Ishikawa (cell line): Measurements from ENCODE around the gene RBM19.

Experiments
- CEBPB ChIP-seq: IDR thresholded peaks from 2 replicates; pipeline ENCODE4 v1.6.1; 2012
- CREB1 ChIP-seq: IDR thresholded peaks from 2 replicates; pipeline ENCODE4 v1.6.1; 2012; ENCODE audit warnings: low read depth
- EGR1 ChIP-seq: IDR thresholded peaks from 2 replicates; pipeline ENCODE4 v1.6.1; 2012
- EP300 ChIP-seq: IDR thresholded peaks from 2 replicates; pipeline ENCODE4 v1.6.1; 2012; ENCODE audit warnings: borderline replicate concordance
- FOXM1 ChIP-seq: IDR thresholded peaks from 2 replicates; pipeline ENCODE4 v1.6.1; 2012; ENCODE audit warnings: low read depth, borderline replicate concordance
- NFIC ChIP-seq: IDR thresholded peaks from 2 replicates; pipeline ENCODE4 v1.6.1; 2012
- RAD21 ChIP-seq: IDR thresholded peaks from 2 replicates; pipeline ENCODE4 v1.6.1; 2012; ENCODE audit warnings: low read depth
- REST ChIP-seq: IDR thresholded peaks from 2 replicates; pipeline ENCODE4 v1.6.1; 2012; ENCODE audit warnings: low read depth, mild to moderate bottlenecking
- TAF1 ChIP-seq: IDR thresholded peaks from 2 replicates; pipeline ENCODE4 v1.6.1; 2012; ENCODE audit warnings: low read depth, mild to moderate bottlenecking
- TCF12 ChIP-seq: IDR thresholded peaks from 2 replicates; pipeline ENCODE4 v1.6.1; 2012; ENCODE audit warnings: low read depth
- TEAD4 ChIP-seq: IDR thresholded peaks from 2 replicates; pipeline ENCODE4 v1.6.1; 2012
- USF1 ChIP-seq: IDR thresholded peaks from 2 replicates; pipeline ENCODE4 v1.6.1; 2012
- YY1 ChIP-seq: IDR thresholded peaks from 2 replicates; pipeline ENCODE4 v1.6.1; 2012; ENCODE audit warnings: low read depth
- ZBTB7A ChIP-seq: IDR thresholded peaks from 2 replicates; pipeline ENCODE4 v1.6.1; 2012; ENCODE audit warnings: low read depth
- TF ChIP-seq, protein P1 (sequence below): IDR thresholded peaks from 2 replicates; pipeline ENCODE4 v1.6.1; 2012

The RBM19 gene

GRCh38 chr12:113955109-113955970 is 10.8 kb downstream of the RBM19 start:
- TF ChIP-seq TEAD4 = no peak
- no peak for TF ChIP-seq TAF1
- TF ChIP-seq ZBTB7A = no peak
- no peak for TF ChIP-seq EP300
- TF ChIP-seq, protein P1, sequence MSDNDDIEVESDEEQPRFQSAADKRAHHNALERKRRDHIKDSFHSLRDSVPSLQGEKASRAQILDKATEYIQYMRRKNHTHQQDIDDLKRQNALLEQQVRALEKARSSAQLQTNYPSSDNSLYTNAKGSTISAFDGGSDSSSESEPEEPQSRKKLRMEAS = no peak
- no peak for TF ChIP-seq YY1
- no peak for TF ChIP-seq FOXM1
- TF ChIP-seq TCF12 = no peak
- no peak for TF ChIP-seq USF1
- TF ChIP-seq EGR1 = no peak
- TF ChIP-seq CREB1 = no peak
- TF ChIP-seq REST = no peak

DNA sequence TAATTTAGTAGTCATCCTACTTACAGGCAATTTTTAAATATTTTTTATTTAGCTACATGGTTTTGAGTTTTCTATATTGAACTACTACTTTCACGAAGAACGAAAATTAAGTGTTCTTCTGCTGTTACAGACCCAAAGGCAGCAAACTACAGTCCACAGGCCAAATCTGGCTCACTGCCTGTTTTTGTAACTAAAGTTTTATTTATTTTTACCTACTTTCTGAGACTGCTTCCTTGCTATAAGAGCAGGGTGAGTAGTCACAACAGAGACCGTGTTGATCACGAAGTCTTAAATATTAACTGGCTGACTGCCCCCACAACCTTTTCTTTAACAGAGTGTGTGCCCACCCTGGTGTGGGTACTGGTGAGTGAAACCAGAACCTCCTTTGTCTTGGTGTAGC is 11.6 kb downstream of the RBM19 start:
- no peak for TF ChIP-seq EGR1
- no peak for TF ChIP-seq CREB1
- no peak for TF ChIP-seq USF1
- TF ChIP-seq TEAD4 = no peak
- no peak for TF ChIP-seq FOXM1
- TF ChIP-seq NFIC = no peak
- TF ChIP-seq, protein P1 = no peak
- TF ChIP-seq CEBPB = no peak
- no peak for TF ChIP-seq EP300
- no peak for TF ChIP-seq TCF12
- TF ChIP-seq RAD21 = no peak
- TF ChIP-seq TAF1 = no peak
- TF ChIP-seq YY1 = no peak
- TF ChIP-seq REST = no peak

- TF ChIP-seq NFIC (no peak), YY1 (no peak), REST (no peak), TCF12 (no peak), CEBPB (no peak)
- TF ChIP-seq, protein P1 = no peak
Measured at GRCh38 chr12:113950873-113951272, 15.3 kb downstream of the RBM19 start.
